Measurements from ENCODE around the gene ENGASE.

ENGASE gene

DNA sequence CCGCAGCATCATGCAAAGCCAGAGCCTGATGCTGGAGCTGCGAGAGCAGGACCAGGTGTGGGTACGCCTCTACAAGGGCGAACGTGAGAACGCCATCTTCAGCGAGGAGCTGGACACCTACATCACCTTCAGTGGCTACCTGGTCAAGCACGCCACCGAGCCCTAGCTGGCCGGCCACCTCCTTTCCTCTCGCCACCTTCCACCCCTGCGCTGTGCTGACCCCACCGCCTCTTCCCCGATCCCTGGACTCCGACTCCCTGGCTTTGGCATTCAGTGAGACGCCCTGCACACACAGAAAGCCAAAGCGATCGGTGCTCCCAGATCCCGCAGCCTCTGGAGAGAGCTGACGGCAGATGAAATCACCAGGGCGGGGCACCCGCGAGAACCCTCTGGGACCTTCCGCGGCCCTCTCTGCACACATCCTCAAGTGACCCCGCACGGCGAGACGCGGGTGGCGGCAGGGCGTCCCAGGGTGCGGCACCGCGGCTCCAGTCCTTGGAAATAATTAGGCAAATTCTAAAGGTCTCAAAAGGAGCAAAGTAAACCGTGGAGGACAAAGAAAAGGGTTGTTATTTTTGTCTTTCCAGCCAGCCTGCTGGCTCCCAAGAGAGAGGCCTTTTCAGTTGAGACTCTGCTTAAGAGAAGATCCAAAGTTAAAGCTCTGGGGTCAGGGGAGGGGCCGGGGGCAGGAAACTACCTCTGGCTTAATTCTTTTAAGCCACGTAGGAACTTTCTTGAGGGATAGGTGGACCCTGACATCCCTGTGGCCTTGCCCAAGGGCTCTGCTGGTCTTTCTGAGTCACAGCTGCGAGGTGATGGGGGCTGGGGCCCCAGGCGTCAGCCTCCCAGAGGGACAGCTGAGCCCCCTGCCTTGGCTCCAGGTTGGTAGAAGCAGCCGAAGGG lies 26.4 kb upstream of the ENGASE start:
- Histone ChIP-seq H3K36me3 (no peaks in the 10 kb centered on the region), H3K27ac (no peak overlapping the region), H3K4me1 (ENCODE audit: control insufficient read depth in 1 of 2, insufficient read depth in 1 of 2, low read depth in 1 of 2, low read length in 1 of 2) (no peaks in the 10 kb centered on the region), H3K27me3 (peaks cover 30% of the 10 kb centered on the region), H3K4me3 (ENCODE audit: low read depth in 1 of 2, low read length in 1 of 2) (no peak overlapping the region), H3K9me3 (no peaks in the 10 kb centered on the region)
- TF ChIP-seq, protein P1, sequence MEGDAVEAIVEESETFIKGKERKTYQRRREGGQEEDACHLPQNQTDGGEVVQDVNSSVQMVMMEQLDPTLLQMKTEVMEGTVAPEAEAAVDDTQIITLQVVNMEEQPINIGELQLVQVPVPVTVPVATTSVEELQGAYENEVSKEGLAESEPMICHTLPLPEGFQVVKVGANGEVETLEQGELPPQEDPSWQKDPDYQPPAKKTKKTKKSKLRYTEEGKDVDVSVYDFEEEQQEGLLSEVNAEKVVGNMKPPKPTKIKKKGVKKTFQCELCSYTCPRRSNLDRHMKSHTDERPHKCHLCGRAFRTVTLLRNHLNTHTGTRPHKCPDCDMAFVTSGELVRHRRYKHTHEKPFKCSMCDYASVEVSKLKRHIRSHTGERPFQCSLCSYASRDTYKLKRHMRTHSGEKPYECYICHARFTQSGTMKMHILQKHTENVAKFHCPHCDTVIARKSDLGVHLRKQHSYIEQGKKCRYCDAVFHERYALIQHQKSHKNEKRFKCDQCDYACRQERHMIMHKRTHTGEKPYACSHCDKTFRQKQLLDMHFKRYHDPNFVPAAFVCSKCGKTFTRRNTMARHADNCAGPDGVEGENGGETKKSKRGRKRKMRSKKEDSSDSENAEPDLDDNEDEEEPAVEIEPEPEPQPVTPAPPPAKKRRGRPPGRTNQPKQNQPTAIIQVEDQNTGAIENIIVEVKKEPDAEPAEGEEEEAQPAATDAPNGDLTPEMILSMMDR (IDR thresholded peaks at IDR 0.05): no peak

DNA sequence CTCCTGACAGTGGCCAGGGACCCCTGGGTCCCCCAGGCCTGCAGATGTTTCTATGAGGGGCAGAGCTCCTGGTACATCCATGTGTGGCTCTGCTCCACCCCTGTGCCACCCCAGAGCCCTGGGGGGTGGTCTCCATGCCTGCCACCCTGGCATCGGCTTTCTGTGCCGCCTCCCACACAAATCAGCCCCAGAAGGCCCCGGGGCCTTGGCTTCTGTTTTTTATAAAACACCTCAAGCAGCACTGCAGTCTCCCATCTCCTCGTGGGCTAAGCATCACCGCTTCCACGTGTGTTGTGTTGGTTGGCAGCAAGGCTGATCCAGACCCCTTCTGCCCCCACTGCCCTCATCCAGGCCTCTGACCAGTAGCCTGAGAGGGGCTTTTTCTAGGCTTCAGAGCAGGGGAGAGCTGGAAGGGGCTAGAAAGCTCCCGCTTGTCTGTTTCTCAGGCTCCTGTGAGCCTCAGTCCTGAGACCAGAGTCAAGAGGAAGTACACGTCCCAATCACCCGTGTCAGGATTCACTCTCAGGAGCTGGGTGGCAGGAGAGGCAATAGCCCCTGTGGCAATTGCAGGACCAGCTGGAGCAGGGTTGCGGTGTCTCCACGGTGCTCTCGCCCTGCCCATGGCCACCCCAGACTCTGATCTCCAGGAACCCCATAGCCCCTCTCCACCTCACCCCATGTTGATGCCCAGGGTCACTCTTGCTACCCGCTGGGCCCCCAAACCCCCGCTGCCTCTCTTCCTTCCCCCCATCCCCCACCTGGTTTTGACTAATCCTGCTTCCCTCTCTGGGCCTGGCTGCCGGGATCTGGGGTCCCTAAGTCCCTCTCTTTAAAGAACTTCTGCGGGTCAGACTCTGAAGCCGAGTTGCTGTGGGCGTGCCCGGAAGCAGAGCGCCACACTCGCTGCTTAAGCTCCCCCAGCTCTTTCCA lies 25.5 kb upstream of the ENGASE start:
- Histone ChIP-seq H3K27ac (no peak overlapping the region), H3K36me3 (no peaks in the 10 kb centered on the region), H3K4me1 (ENCODE audit: control insufficient read depth in 1 of 2, insufficient read depth in 1 of 2, low read depth in 1 of 2, low read length in 1 of 2) (no peaks in the 10 kb centered on the region), H3K4me3 (ENCODE audit: low read depth in 1 of 2, low read length in 1 of 2) (no peak overlapping the region), H3K27me3 (peaks cover 29% of the 10 kb centered on the region), H3K9me3 (no peaks in the 10 kb centered on the region)
- TF ChIP-seq, protein P1 (IDR thresholded peaks at IDR 0.05): no peak

DNA sequence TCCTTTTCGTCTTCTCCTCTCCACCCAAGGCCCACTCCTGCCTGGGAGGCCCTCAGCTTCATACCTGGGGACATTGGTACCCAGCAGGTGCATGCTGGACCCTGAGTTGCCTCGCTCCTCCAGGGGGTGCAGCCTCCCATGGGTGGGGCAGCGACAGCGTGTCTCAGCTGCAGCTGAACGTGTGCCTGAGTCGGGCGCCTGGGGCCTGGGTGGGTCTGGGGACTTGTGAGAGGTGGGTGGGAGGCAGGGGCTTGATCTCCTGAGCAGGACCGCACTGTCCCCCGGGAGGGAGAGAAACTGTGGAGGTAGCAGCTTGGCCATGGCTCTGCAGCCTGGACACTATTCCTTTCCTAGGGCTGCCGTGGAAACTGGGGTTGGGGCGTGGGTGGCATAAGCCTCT lies 24.8 kb upstream of the ENGASE start:
- Histone ChIP-seq H3K36me3 (no peaks in the 10 kb centered on the region), H3K27me3 (peaks cover 23% of the 10 kb centered on the region), H3K9me3 (no peaks in the 10 kb centered on the region), H3K4me1 (ENCODE audit: control insufficient read depth in 1 of 2, insufficient read depth in 1 of 2, low read depth in 1 of 2, low read length in 1 of 2) (no peaks in the 10 kb centered on the region), H3K4me3 (ENCODE audit: low read depth in 1 of 2, low read length in 1 of 2) (no peak overlapping the region), H3K27ac (no peak overlapping the region)
- TF ChIP-seq, protein P1 (IDR thresholded peaks at IDR 0.05): no peak

DNA sequence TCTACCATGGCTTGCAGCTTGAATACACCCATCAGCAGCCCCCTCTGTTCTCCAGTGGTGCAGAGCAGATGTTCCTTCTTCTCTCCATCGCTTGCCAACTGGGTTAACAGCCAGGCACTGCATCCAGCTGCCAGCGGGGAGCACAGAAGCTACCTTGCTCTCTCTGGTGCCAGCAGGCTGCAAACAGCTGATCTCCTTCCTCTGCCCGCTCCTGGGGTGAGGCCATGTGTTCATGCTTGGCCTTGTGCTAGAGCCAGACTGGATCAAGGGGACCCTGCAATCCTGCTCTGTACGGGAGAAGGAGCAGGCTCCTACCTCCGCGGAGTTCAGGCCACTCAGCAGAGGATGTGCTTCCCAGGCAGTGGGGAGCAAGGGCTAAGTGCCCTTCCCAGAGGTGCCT lies 24.1 kb upstream of the ENGASE start:
- Histone ChIP-seq H3K9me3 (no peaks in the 10 kb centered on the region), H3K4me3 (ENCODE audit: low read depth in 1 of 2, low read length in 1 of 2) (no peak overlapping the region), H3K27me3 (peaks cover 20% of the 10 kb centered on the region)

DNA sequence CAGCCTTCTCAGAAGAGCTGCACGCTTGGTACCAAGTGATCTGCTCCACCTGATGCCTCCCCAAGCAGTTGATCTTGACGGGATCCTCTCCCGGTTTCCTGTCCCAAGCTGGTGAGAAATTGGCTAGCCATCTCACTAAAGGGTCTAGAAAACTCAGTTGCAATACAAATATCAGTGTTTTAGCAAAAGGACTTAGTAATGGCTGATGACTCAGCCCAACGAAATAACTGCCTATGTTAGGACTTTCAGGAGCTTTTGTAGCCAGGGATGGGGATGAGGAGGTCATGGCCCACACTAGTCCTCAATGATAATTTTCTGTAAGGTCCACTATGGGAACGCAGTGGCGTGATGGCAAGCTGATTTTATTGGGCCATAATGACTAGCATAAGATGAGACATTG lies 23.3 kb upstream of the ENGASE start:
- H3K27me3 ChIP-seq: peaks cover 21% of the 10 kb centered on the region
- no peak overlapping the region for H3K4me3 ChIP-seq (ENCODE audit: low read depth in 1 of 2, low read length in 1 of 2)
- H3K4me1 ChIP-seq (ENCODE audit: control insufficient read depth in 1 of 2, insufficient read depth in 1 of 2, low read depth in 1 of 2, low read length in 1 of 2): no peaks in the 10 kb centered on the region
- no peaks in the 10 kb centered on the region for H3K36me3 ChIP-seq
- TF ChIP-seq, protein P1 (IDR thresholded peaks at IDR 0.05): no peak
- no peaks in the 10 kb centered on the region for H3K9me3 ChIP-seq
- H3K27ac ChIP-seq: no peak overlapping the region

More for the DNA sequence above, 24.1 kb upstream of the ENGASE start:
- Histone ChIP-seq H3K27ac (no peak overlapping the region), H3K36me3 (no peaks in the 10 kb centered on the region), H3K4me1 (ENCODE audit: control insufficient read depth in 1 of 2, insufficient read depth in 1 of 2, low read depth in 1 of 2, low read length in 1 of 2) (no peaks in the 10 kb centered on the region)
- TF ChIP-seq, protein P1 (IDR thresholded peaks at IDR 0.05): no peak

Measured in neutrophil (primary cell).